Frontal cortex (tissue), 4 donors: ENCODE results near the gene ASTN1. TPM values are rescaled to one million over a fixed set of nuclear protein-coding genes. Genes with fewer than 3 reads are reported as not detected.

ENCODE experiments used
- DNase-seq, 2 donors: peaks; one replicate each; pipeline ENCODE4 v3.0.0; 2012; ENCODE audit warnings: low spot score in 2 of 2
- FAIRE-seq: peaks from 2 replicates; lab custom pipeline; 2012; peaks lifted over from hg19 to GRCh38; lab: Jason Lieb, UNC
- total RNA-seq: library from RNA; depleted of rRNA; stranded (reverse); fragments of >200 nt; gene quantifications from one replicate; pipeline ENCODE4 v1.2.3, GENCODE V29; 2014
- donor health status: control.
- donor health status: control.
- donor health status: control.

ASTN1 gene
- total RNA-seq, 1 donor from 2014 or later: 59.1 TPM

GRCh38 chr1:176950736-176951324 lies 213.7 kb downstream of the ASTN1 start:
- DNase-seq (no peak), FAIRE-seq (no peak)

- DNase-seq: peak in 1 of 2 donors; percentile 10
These were observed 215.4 kb downstream of the ASTN1 start for GRCh38 chr1:176949033-176949662.

GRCh38 chr1:176944606-176945005 lies 219.9 kb downstream of the ASTN1 start:
- DNase-seq: no peak
- no peak for FAIRE-seq

More at GRCh38 chr1:176949033-176949662, 215.4 kb downstream of the ASTN1 start:
- FAIRE-seq: no peak

- FAIRE-seq (no peak), DNase-seq (no peak)
These were observed 220.7 kb downstream of the ASTN1 start for GRCh38 chr1:176943783-176944182.

- DNase-seq: no peak
- FAIRE-seq: no peak
These were observed 222.2 kb downstream of the ASTN1 start for GRCh38 chr1:176942346-176942745.

- no peak for FAIRE-seq
These were observed 224.5 kb downstream of the ASTN1 start for GRCh38 chr1:176939993-176940392.

GRCh38 chr1:176938375-176938774 lies 226.1 kb downstream of the ASTN1 start:
- no peak for FAIRE-seq
- DNase-seq: no peak

More at GRCh38 chr1:176939993-176940392, 224.5 kb downstream of the ASTN1 start:
- no peak for DNase-seq

- FAIRE-seq (no peak), DNase-seq (no peak)
These were observed 230.1 kb downstream of the ASTN1 start for GRCh38 chr1:176934370-176934769.

- FAIRE-seq: no peak
- DNase-seq: no peak
These were observed 232.1 kb downstream of the ASTN1 start for GRCh38 chr1:176932114-176933104.

GRCh38 chr1:176931526-176931925 lies 233.0 kb downstream of the ASTN1 start:
- FAIRE-seq: no peak
- DNase-seq: no peak

GRCh38 chr1:176926330-176927086 lies 238.0 kb downstream of the ASTN1 start:
- FAIRE-seq (no peak), DNase-seq (no peak)

GRCh38 chr1:176925223-176925622 lies 239.3 kb downstream of the ASTN1 start:
- FAIRE-seq (no peak), DNase-seq (no peak)

GRCh38 chr1:176923283-176923682 lies 241.2 kb downstream of the ASTN1 start:
- DNase-seq: no peak
- FAIRE-seq: no peak

- FAIRE-seq (no peak), DNase-seq (no peak)
These were observed 244.8 kb downstream of the ASTN1 start for GRCh38 chr1:176919386-176920378.

- DNase-seq (no peak), FAIRE-seq (no peak)
These were observed 258.9 kb downstream of the ASTN1 start for GRCh38 chr1:176905648-176906047.

GRCh38 chr1:176904057-176904751 lies 260.3 kb downstream of the ASTN1 start:
- DNase-seq (no peak), FAIRE-seq (no peak)

GRCh38 chr1:176903474-176903873 lies 261.0 kb downstream of the ASTN1 start:
- no peak for DNase-seq
- no peak for FAIRE-seq

- FAIRE-seq (no peak), DNase-seq (no peak)
These were observed 265.2 kb downstream of the ASTN1 start for GRCh38 chr1:176899321-176899720.
